H9 (cell line): ENCODE data around the gene PDCL3. TPM values are rescaled to one million over a fixed set of nuclear protein-coding genes. Genes with fewer than 3 reads are reported as not detected.

Source experiments
- DNase-seq: peaks from one replicate; pipeline ENCODE4 v3.0.0-alpha.2; 2017
- H2AFZ ChIP-seq: one replicate; pipeline ENCODE4 v1.6.1; 2013; ENCODE audit warnings: mild to moderate bottlenecking, low read length, control low read depth, moderate library complexity
- H2AK5ac ChIP-seq: 2 replicates; pipeline ENCODE4 v1.6.1; 2013; ENCODE audit warnings: low read length, control low read depth, mixed read lengths; ENCODE audit not compliant: insufficient read length
- H2BK120ac ChIP-seq: one replicate; pipeline ENCODE4 v1.6.1; 2013; ENCODE audit warnings: low read depth, mild to moderate bottlenecking, low read length, control low read depth, inconsistent platforms; ENCODE audit not compliant: poor library complexity, severe bottlenecking
- H2BK12ac ChIP-seq: 2 replicates; pipeline ENCODE4 v1.6.1; 2013; ENCODE audit warnings: low read length, control low read depth, mixed read lengths, low read depth; ENCODE audit not compliant: insufficient read length
- H2BK15ac ChIP-seq: 2 replicates; pipeline ENCODE4 v1.6.1; 2013; ENCODE audit warnings: low read depth, low read length, control low read depth
- H2BK20ac ChIP-seq: one replicate; pipeline ENCODE4 v1.6.1; 2013; ENCODE audit warnings: low read depth, mild to moderate bottlenecking, low read length, control low read depth, inconsistent platforms; ENCODE audit not compliant: poor library complexity, severe bottlenecking
- H2BK5ac ChIP-seq: 2 replicates; pipeline ENCODE4 v1.6.1; 2013; ENCODE audit warnings: low read length, control low read depth, mixed read lengths; ENCODE audit not compliant: insufficient read length
- H3K14ac ChIP-seq: 2 replicates; pipeline ENCODE4 v1.6.1; 2013; ENCODE audit warnings: low read length, control low read depth; ENCODE audit not compliant: insufficient read depth
- H3K18ac ChIP-seq: 2 replicates; pipeline ENCODE4 v1.6.1; 2013; ENCODE audit warnings: low read depth, mild to moderate bottlenecking, mixed read lengths, low read length, control low read depth; ENCODE audit not compliant: insufficient read length
- H3K23ac ChIP-seq: 2 replicates; pipeline ENCODE4 v1.6.1; 2013; ENCODE audit warnings: low read length, control low read depth, mixed read lengths, low read depth; ENCODE audit not compliant: insufficient read length
- H3K23me2 ChIP-seq: 2 replicates; pipeline ENCODE4 v1.6.1; 2013; ENCODE audit warnings: low read depth, mild to moderate bottlenecking, mixed read lengths, low read length, control low read depth; ENCODE audit not compliant: insufficient read length, poor library complexity, severe bottlenecking
- H3K27ac ChIP-seq: 2 replicates; pipeline ENCODE4 v1.5.1; 2013; ENCODE audit warnings: low read length, control low read depth, mixed read lengths, low read depth; ENCODE audit not compliant: insufficient read length
- H3K27me3 ChIP-seq: 2 replicates; pipeline ENCODE4 v1.6.1; 2013; ENCODE audit warnings: low read length, control low read depth, inconsistent platforms; ENCODE audit not compliant: insufficient read depth
- H3K4ac ChIP-seq: 2 replicates; pipeline ENCODE4 v1.6.1; 2013; ENCODE audit warnings: low read depth, mild to moderate bottlenecking, control low read depth, inconsistent platforms, low read length, moderate library complexity
- H3K4me1 ChIP-seq: 2 replicates; pipeline ENCODE4 v1.6.1; 2013; ENCODE audit warnings: low read length, control low read depth, inconsistent platforms; ENCODE audit not compliant: insufficient read depth
- H3K4me2 ChIP-seq: 2 replicates; pipeline ENCODE4 v1.6.1; 2013; ENCODE audit warnings: low read length, control low read depth, mixed read lengths; ENCODE audit not compliant: insufficient read length, insufficient read depth
- H3K56ac ChIP-seq: 2 replicates; pipeline ENCODE4 v1.6.1; 2013; ENCODE audit warnings: low read depth, mild to moderate bottlenecking, mixed read lengths, low read length, control low read depth; ENCODE audit not compliant: insufficient read length
- H3K79me1 ChIP-seq: 2 replicates; pipeline ENCODE4 v1.6.1; 2013; ENCODE audit warnings: low read depth, mild to moderate bottlenecking, moderate library complexity, low read length, control low read depth, inconsistent platforms; ENCODE audit not compliant: insufficient read depth, poor library complexity, severe bottlenecking
- H3K79me2 ChIP-seq: 2 replicates; pipeline ENCODE4 v1.6.1; 2013; ENCODE audit warnings: low read length, control low read depth, inconsistent platforms; ENCODE audit not compliant: insufficient read depth
- H3K9ac ChIP-seq: 2 replicates; pipeline ENCODE4 v1.6.1; 2013; ENCODE audit warnings: low read length, control low read depth, mixed read lengths; ENCODE audit not compliant: insufficient read length; ENCODE audit errors: extremely low read depth
- H3K9me3 ChIP-seq: one replicate; pipeline ENCODE4 v1.6.1; 2013; ENCODE audit warnings: low read depth, low read length, inconsistent platforms; ENCODE audit not compliant: control insufficient read depth
- H3T11ph ChIP-seq: one replicate; pipeline ENCODE4 v1.6.1; 2013; ENCODE audit warnings: mild to moderate bottlenecking, low read length, control low read depth, inconsistent platforms
- H4K20me1 ChIP-seq: one replicate; pipeline ENCODE4 v1.6.1; 2013; ENCODE audit not compliant: control insufficient read depth, insufficient read length, insufficient read depth
- H4K5ac ChIP-seq: 2 replicates; pipeline ENCODE4 v1.6.1; 2013; ENCODE audit warnings: low read depth, mild to moderate bottlenecking, mixed read lengths, low read length, control low read depth; ENCODE audit not compliant: insufficient read length
- H4K8ac ChIP-seq: replicated peaks from 2 replicates; pipeline ENCODE4 v1.6.1; 2013; ENCODE audit warnings: low read length, control low read depth, mixed read lengths, low read depth; ENCODE audit not compliant: insufficient read length
- H4K91ac ChIP-seq: 2 replicates; pipeline ENCODE4 v1.6.1; 2013; ENCODE audit warnings: low read depth, mild to moderate bottlenecking, moderate library complexity, mixed read lengths, low read length, control low read depth; ENCODE audit not compliant: insufficient read length
- H3K27ac Mint-ChIP-seq, 3 experiments: 2 replicates in 2 of 3; 3 replicates in 1 of 3; pipeline ENCODE4 v1.8.0; 2020 to 2021; ENCODE audit warnings: mixed read lengths in 3 of 3, mild to moderate bottlenecking in 1 of 3, moderate library complexity in 1 of 3
- H3K27me3 Mint-ChIP-seq: 2 replicates; pipeline ENCODE4 v1.8.0; 2021; ENCODE audit warnings: low read depth, mild to moderate bottlenecking, moderate library complexity, mixed read lengths
- H3K36me3 Mint-ChIP-seq, 3 experiments: 2 replicates in 2 of 3; 3 replicates in 1 of 3; pipeline ENCODE4 v1.8.0; 2020 to 2021; ENCODE audit warnings: low read depth in 3 of 3, mixed read lengths in 3 of 3; ENCODE audit not compliant: insufficient read depth in 1 of 3
- H3K4me1 Mint-ChIP-seq, 2 experiments: 2 replicates each; pipeline ENCODE4 v1.8.0; 2020; ENCODE audit warnings: mixed read lengths in 2 of 2
- H3K4me3 Mint-ChIP-seq, 2 experiments: 2 replicates in 1 of 2; 3 replicates in 1 of 2; pipeline ENCODE4 v1.8.0; 2020 to 2021; ENCODE audit warnings: mild to moderate bottlenecking in 2 of 2, mixed read lengths in 2 of 2, moderate library complexity in 1 of 2
- H3K9me3 Mint-ChIP-seq, 2 experiments: 2 replicates in 1 of 2; 3 replicates in 1 of 2; pipeline ENCODE4 v1.8.0; 2020; ENCODE audit warnings: mild to moderate bottlenecking in 2 of 2, mixed read lengths in 2 of 2, moderate library complexity in 1 of 2
- WGBS: extraction: QIAGEN DNeasy Blood & Tissue Kit; methylation state at CpG from one replicate; pipeline ENCODE4 v1.1.7; 2013; ENCODE audit warnings: missing lambda C conversion rate, low lambda C conversion rate, mixed read lengths; ENCODE audit not compliant: insufficient read length; ENCODE audit errors: extremely low coverage; 5-methylcytosine and 5-hydroxymethylcytosine counted together
- total RNA-seq: library from RNA; stranded (reverse); gene quantifications from 2 replicates; pipeline ENCODE4 v1.2.1, GENCODE V29; 2021
- TF ChIP-seq, protein P1 (sequence below): fragments of 200-600 bp; sonication (generic); conservative IDR thresholded peaks from 3 replicates; pipeline ENCODE4 v1.8.0; 2021; ENCODE audit warnings: antibody characterized with exemption, mild to moderate bottlenecking

The PDCL3 gene
- total RNA-seq, 1 experiment from 2014 or later: 39.4 TPM

- no peak overlapping the region for H2BK15ac ChIP-seq
These were observed 35.9 kb upstream of the PDCL3 start for GRCh38 chr2:100526868-100527267.

More at GRCh38 chr2:100526868-100527267, 35.9 kb upstream of the PDCL3 start:
- H3K27ac Mint-ChIP-seq: no peak overlapping the region
- H3K56ac ChIP-seq: no peak overlapping the region
- H2BK5ac ChIP-seq: no peak overlapping the region
- no CpG with 5 or more reads among the region's 1 CpG for WGBS
- 0 out of 2 replicates have a peak, but pooled peaks cover 3% of the 10 kb centered on the region for H3K27me3 ChIP-seq
- H4K8ac ChIP-seq: no peak overlapping the region
- no peak for DNase-seq
- no peak overlapping the region; the same call in 1 of the 2 replicates for H3K14ac ChIP-seq
- no peak overlapping the region for H3K9ac ChIP-seq
- TF ChIP-seq, protein P1, sequence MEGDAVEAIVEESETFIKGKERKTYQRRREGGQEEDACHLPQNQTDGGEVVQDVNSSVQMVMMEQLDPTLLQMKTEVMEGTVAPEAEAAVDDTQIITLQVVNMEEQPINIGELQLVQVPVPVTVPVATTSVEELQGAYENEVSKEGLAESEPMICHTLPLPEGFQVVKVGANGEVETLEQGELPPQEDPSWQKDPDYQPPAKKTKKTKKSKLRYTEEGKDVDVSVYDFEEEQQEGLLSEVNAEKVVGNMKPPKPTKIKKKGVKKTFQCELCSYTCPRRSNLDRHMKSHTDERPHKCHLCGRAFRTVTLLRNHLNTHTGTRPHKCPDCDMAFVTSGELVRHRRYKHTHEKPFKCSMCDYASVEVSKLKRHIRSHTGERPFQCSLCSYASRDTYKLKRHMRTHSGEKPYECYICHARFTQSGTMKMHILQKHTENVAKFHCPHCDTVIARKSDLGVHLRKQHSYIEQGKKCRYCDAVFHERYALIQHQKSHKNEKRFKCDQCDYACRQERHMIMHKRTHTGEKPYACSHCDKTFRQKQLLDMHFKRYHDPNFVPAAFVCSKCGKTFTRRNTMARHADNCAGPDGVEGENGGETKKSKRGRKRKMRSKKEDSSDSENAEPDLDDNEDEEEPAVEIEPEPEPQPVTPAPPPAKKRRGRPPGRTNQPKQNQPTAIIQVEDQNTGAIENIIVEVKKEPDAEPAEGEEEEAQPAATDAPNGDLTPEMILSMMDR: no peak
- H3K27me3 Mint-ChIP-seq: no peaks in the 10 kb centered on the region
- peaks cover 0 to 5% of the 10 kb centered on the region in 2 experiments; a peak in 1 of 5 replicates for H3K9me3 Mint-ChIP-seq
- H2BK12ac ChIP-seq: no peak overlapping the region
- no peak overlapping the region for H3K4me3 Mint-ChIP-seq
- no peaks in the 10 kb centered on the region for H3K79me1 ChIP-seq
- H3K4me1 ChIP-seq: no peaks in the 10 kb centered on the region
- H3K23me2 ChIP-seq: no peaks in the 10 kb centered on the region
- H3K4me2 ChIP-seq: no peak overlapping the region
- no peak overlapping the region for H2AFZ ChIP-seq
- H3K36me3 Mint-ChIP-seq: no peaks in the 10 kb centered on the region
- no peaks in the 10 kb centered on the region for H4K20me1 ChIP-seq
- H3K4ac ChIP-seq: no peak overlapping the region
- peaks cover 4 to 7% of the 10 kb centered on the region in 2 experiments; a peak in 3 of 4 replicates for H3K4me1 Mint-ChIP-seq
- no peak overlapping the region for H4K5ac ChIP-seq
- no peak overlapping the region for H2AK5ac ChIP-seq
- H3K79me2 ChIP-seq: no peaks in the 10 kb centered on the region
- no peak overlapping the region for H3K23ac ChIP-seq
- H3T11ph ChIP-seq: no peak overlapping the region
- H2BK120ac ChIP-seq: no peak overlapping the region
- no peaks in the 10 kb centered on the region for H3K9me3 ChIP-seq
- no peak overlapping the region for H2BK20ac ChIP-seq
- no peak overlapping the region for H3K27ac ChIP-seq
- no peak overlapping the region for H3K18ac ChIP-seq
- H4K91ac ChIP-seq: no peak overlapping the region
